ENCODE measurements around the gene PSMB4.
"Not testable (repeated sequence)": the region's sequence is repeated elsewhere in the genome, so short reads cannot be mapped to it uniquely, and the experiment has no call there.

The PSMB4 gene

GRCh38 chr1:151390221-151391078 lies 8.9 kb upstream of the PSMB4 start:
- DNase-seq (ENCODE audit: low spot score), result not testable (repeated sequence)

- DNase-seq (ENCODE audit: low spot score), result no peak
Measured at GRCh38 chr1:151391079-151391563, 8.3 kb upstream of the PSMB4 start.

- DNase-seq (ENCODE audit: low spot score), result no peak
Measured at GRCh38 chr1:151393583-151393982, 5.8 kb upstream of the PSMB4 start.

- not testable (repeated sequence) for DNase-seq (ENCODE audit: low spot score)
Measured at GRCh38 chr1:151396265-151396664, 3.1 kb upstream of the PSMB4 start.

GRCh38 chr1:151401125-151401788 lies 1.9 kb downstream of the PSMB4 start:
- DNase-seq (ENCODE audit: low spot score), result no peak

GRCh38 chr1:151401860-151402259 lies 2.5 kb downstream of the PSMB4 start:
- no peak for DNase-seq (ENCODE audit: low spot score)

- no peak for DNase-seq (ENCODE audit: low spot score)
Measured at GRCh38 chr1:151402764-151403163, 3.4 kb downstream of the PSMB4 start.

- DNase-seq (ENCODE audit: low spot score), result no peak
Measured at GRCh38 chr1:151403612-151404011, 4.2 kb downstream of the PSMB4 start.

- no peak for DNase-seq (ENCODE audit: low spot score)
Measured at GRCh38 chr1:151405187-151405951, 6.0 kb downstream of the PSMB4 start.

GRCh38 chr1:151406176-151406575 lies 6.8 kb downstream of the PSMB4 start:
- no peak for DNase-seq (ENCODE audit: low spot score)

GRCh38 chr1:151407304-151407703 lies 7.9 kb downstream of the PSMB4 start:
- DNase-seq (ENCODE audit: low spot score), result no peak

GRCh38 chr1:151408891-151409290 lies 9.5 kb downstream of the PSMB4 start:
- DNase-seq (ENCODE audit: low spot score), result no peak

GRCh38 chr1:151411884-151412283 lies 12.5 kb downstream of the PSMB4 start:
- DNase-seq (ENCODE audit: low spot score), result no peak

- DNase-seq (ENCODE audit: low spot score), result no peak
Measured at GRCh38 chr1:151416231-151416630, 16.9 kb downstream of the PSMB4 start.

- DNase-seq (ENCODE audit: low spot score), result no peak
Measured at GRCh38 chr1:151418081-151418480, 18.7 kb downstream of the PSMB4 start.

- DNase-seq (ENCODE audit: low spot score), result no peak
Measured at GRCh38 chr1:151419819-151420218, 20.4 kb downstream of the PSMB4 start.

- no peak for DNase-seq (ENCODE audit: low spot score)
Measured at GRCh38 chr1:151425103-151425502, 25.7 kb downstream of the PSMB4 start.

GRCh38 chr1:151428068-151428467 lies 28.7 kb downstream of the PSMB4 start:
- DNase-seq (ENCODE audit: low spot score), result no peak

- not testable (repeated sequence) for DNase-seq (ENCODE audit: low spot score)
Measured at GRCh38 chr1:151433827-151434226, 34.5 kb downstream of the PSMB4 start.

GRCh38 chr1:151435174-151435573 lies 35.8 kb downstream of the PSMB4 start:
- DNase-seq (ENCODE audit: low spot score), result no peak

- no peak for DNase-seq (ENCODE audit: low spot score)
Measured at GRCh38 chr1:151436985-151437384, 37.6 kb downstream of the PSMB4 start.

GRCh38 chr1:151437396-151437795 lies 38.0 kb downstream of the PSMB4 start:
- DNase-seq (ENCODE audit: low spot score), result not testable (repeated sequence)

All from CD4-positive, alpha-beta T cell treated with Interleukin-15 for 4 hours (primary cell).